GM12801 (cell line): ENCODE results near the gene DPT.

Experiments
- TF ChIP-seq, protein P1 (sequence below): IDR thresholded peaks from one replicate; pipeline ENCODE4 v1.5.1; 2011; ENCODE audit warnings: control low read depth; ENCODE audit not compliant: insufficient read length; ENCODE audit errors: extremely low read depth

The DPT gene

DNA sequence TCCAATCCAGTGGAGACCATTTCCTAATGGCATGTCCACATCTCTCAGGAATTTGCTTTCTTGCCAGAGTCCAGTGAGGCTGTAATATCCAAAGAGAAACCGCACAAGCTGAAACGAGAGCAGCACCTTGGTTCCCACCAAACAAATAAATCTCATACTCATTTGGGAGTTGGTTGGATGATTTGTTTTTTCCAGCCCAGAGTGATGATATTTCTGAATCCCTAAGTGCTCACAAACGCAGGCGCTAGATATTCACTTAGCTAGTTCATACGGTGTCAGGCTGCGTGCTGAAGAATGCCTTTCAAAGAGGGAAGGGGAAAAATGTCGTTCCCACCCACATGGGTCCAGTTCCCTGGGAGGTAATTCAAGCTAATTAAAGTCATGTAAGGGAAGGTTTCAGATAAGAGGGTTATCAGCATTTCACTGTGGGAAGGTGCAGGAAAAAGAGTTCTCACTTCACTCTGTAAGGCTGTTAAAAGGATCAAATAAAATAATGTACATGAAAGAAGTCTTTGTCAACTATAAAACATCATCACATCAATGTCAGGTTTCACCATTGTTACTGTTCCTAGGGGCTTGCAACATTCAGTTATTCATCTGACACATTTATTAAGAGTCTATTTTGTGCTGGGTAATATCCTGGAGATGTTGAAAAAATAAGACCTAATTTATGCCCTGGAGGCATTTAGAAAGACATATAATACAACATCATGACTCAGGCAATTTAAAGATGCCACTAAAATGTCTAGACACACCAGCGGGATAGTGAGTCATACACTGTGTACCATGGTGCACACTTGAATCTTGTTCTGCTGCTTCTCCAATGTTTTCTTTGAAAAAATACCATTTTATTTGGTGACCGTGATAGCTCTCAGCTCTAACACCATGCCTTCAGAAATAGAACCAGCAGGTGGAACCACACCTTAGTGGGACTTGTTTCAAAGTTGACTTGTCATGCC lies 19.3 kb downstream of the DPT start:
- TF ChIP-seq, protein P1, sequence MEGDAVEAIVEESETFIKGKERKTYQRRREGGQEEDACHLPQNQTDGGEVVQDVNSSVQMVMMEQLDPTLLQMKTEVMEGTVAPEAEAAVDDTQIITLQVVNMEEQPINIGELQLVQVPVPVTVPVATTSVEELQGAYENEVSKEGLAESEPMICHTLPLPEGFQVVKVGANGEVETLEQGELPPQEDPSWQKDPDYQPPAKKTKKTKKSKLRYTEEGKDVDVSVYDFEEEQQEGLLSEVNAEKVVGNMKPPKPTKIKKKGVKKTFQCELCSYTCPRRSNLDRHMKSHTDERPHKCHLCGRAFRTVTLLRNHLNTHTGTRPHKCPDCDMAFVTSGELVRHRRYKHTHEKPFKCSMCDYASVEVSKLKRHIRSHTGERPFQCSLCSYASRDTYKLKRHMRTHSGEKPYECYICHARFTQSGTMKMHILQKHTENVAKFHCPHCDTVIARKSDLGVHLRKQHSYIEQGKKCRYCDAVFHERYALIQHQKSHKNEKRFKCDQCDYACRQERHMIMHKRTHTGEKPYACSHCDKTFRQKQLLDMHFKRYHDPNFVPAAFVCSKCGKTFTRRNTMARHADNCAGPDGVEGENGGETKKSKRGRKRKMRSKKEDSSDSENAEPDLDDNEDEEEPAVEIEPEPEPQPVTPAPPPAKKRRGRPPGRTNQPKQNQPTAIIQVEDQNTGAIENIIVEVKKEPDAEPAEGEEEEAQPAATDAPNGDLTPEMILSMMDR = no peak

DNA sequence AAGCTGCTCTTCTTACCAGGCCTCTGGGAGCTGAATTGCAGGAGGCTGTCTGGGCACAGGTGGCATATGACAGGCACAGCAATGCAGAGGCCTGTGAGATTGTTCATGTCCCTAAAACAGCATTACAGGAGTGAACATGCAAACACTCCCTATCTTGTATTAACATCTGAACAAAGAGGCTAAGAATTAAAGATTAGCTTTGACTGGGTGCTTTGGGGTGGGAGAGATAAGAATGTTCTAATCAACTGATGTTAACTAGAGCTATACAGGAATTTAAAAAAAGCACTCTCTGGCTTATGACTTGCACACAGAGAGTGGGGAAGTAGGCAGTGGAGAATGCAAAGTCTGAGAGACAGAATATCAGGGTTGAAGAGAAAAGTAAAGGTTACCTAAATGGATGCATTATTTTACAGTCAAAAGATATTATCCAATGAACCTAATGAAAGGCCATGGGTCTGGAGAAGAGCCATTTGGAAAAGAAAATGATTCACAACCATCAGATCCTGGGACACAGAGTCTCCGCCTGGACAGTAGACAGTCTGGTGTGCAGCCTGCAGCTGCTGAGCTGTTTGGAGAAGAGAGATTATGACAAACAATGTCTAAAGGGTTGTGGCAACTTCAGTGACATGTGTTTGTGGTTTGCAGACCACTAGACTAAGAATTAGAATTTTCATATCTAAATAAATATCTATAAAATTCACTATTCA lies 20.2 kb downstream of the DPT start:
- TF ChIP-seq, protein P1 = no peak

DNA sequence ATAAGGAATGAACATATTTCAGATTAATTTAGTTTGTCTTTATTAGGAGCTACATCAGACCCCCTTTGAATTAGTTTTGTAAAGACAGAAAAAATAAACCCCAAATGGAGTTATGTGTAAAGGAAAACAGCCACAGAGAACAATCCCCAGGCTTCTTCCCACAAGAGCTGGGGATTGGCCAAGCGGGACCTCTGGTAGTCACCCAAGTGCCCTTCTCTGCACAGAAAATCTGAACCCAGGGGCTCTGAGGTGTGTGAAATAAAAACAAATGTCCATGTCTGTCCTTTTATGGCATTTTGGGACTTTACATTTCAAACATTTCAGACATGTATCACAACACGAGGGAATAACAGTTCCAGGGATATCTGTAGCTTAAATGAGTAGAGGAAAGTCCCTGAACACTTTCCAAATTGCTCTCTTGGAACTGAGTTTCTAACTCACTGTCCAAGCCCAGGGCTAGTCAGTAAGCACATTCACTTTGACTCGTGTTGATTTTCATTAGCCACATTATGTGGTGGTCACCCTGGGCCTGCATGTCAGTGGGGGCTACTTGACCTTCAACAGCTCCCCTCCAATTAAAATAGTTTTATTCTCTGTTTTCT lies 22.5 kb downstream of the DPT start:
- TF ChIP-seq, protein P1 = no peak

DNA sequence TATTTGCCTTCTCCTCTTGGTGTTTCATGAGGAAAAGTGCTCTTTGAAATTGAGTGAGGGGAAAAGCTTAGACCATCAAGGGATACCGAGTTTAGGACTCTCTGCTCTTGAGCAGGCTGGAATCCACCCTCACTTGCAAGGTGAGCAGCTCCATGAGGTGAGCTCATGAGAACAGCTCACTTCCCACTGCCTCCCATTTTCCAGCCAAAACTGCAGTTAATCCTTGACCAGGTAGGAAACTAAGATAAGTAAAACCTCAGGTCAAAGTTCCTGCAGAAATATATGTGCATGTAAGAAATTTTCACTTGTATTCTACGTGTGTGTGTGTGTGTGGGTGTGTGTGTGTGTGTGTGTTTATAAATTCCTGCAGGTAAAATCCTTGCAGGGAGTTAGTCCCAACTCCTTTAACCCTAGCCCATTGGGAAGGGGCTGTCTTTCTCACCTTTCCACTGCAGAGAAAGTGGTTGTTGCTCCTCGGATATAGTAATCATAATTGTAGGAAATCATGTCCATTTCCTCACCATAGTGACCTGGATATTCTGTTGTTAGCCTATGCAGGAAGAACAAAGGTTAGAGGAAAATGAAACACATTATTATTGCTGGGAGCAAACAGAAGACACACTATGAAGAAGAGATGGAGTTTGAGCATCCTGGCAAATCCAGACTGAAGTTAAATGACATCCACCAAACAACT lies 28.3 kb downstream of the DPT start:
- TF ChIP-seq, protein P1 = no peak

DNA sequence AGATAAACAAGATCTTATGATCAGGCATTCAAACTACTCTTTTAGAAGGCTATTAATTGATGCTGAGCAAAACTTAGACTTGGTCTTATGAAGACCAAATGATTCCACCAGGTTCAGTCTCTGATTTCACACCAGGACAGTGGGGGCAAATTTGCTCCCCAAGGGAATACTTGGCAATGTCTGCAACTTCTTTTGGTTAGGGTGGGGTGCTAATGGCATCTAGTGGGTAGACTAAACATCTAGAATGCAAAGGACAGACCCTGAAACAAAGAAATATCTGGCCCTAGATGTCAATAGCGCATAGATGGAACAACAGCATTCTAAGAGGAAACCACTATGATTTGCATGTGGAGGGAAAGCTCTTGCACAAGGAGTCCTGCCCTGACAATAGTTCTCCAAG lies 30.6 kb downstream of the DPT start:
- TF ChIP-seq, protein P1 = no peak

DNA sequence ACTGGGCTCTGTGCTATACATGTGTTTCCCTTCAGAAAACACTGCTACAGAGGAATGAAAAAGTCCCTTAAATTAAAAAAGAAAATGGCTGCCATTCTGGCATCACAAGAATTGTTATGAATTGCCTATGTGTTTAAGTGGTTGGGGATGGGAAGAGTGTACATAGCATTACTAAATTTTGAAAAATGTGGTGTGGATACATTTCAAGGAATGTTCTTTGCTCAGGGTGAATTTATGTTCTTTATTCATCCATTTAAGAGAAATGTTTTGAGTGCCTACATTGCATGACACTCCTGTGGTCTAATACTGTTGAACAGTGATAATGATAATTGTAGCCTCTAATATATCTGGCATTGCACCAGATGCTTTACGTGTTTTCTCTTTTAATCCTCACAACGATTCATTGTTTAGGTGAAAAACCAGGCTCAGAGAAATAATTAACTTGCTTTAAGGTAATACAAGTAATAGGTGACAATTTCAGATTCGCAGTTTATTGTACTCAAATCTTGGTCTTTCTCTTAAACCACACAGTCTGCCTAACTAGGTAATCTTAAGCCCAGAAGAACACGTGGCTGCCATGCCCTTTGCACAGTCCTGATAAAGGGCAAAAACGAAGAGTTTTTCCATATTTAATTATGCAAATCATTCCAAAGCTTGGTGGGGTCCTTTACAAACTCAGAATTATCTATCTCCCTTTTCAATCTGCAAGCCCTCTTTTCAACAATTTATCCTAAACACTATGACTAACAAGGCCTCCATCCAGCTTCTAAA lies 31.5 kb downstream of the DPT start:
- TF ChIP-seq, protein P1 = no peak
